NCI-H146 treated with DMSO at 0.1 percent for 48 hours (cell line): Measurements from ENCODE around the gene SLC25A4.

Experiments used
- DNase-seq: peaks from one replicate; lab custom pipeline; 2025; ENCODE audit not compliant: unreplicated experiment; lab: John Stamatoyannopoulos, UW

Gene SLC25A4

GRCh38 chr4:185119927-185120630, 23.0 kb upstream of the SLC25A4 start:
- no peak for DNase-seq

GRCh38 chr4:185120631-185120946, 22.5 kb upstream of the SLC25A4 start:
- DNase-seq: no peak

- no peak for DNase-seq
These were observed 20.3 kb upstream of the SLC25A4 start for GRCh38 chr4:185122681-185123345.

GRCh38 chr4:185124006-185124405, 19.1 kb upstream of the SLC25A4 start:
- DNase-seq: no peak

GRCh38 chr4:185127021-185127925, 15.8 kb upstream of the SLC25A4 start:
- DNase-seq: no peak

GRCh38 chr4:185128272-185129119, 14.6 kb upstream of the SLC25A4 start:
- DNase-seq: peak; percentile 2

GRCh38 chr4:185134307-185134869, 8.7 kb upstream of the SLC25A4 start:
- peak; percentile 2 for DNase-seq

GRCh38 chr4:185137233-185137925, 5.7 kb upstream of the SLC25A4 start:
- DNase-seq: no peak

- DNase-seq: no peak
These were observed 4.9 kb upstream of the SLC25A4 start for GRCh38 chr4:185138161-185138560.

GRCh38 chr4:185139736-185140135, 3.3 kb upstream of the SLC25A4 start:
- DNase-seq: no peak

GRCh38 chr4:185141777-185142176, 1.3 kb upstream of the SLC25A4 start:
- DNase-seq: no peak

GRCh38 chr4:185142564-185142911, 528 bp upstream of the SLC25A4 start:
- DNase-seq: no peak

- no peak for DNase-seq
These were observed 519 bp downstream of the SLC25A4 start for GRCh38 chr4:185143601-185143969.

- no peak for DNase-seq
These were observed 1.7 kb downstream of the SLC25A4 start for GRCh38 chr4:185144601-185145240.

GRCh38 chr4:185145572-185145971, 2.5 kb downstream of the SLC25A4 start:
- no peak for DNase-seq

- DNase-seq: no peak
These were observed 6.3 kb downstream of the SLC25A4 start for GRCh38 chr4:185149392-185149791.

GRCh38 chr4:185151296-185151695, 8.2 kb downstream of the SLC25A4 start:
- DNase-seq: no peak

- DNase-seq: no peak
These were observed 22.6 kb downstream of the SLC25A4 start for GRCh38 chr4:185165605-185166063.

GRCh38 chr4:185167234-185167633, 24.2 kb downstream of the SLC25A4 start:
- no peak for DNase-seq
